Stimulated activated CD8-positive, alpha-beta memory T cell treated with anti-CD3 and anti-CD28 coated beads, Interleukin-4, amount 100 ng/mL, for 24 hours (primary cell): ENCODE measurements around the gene ARHGAP26.
"Not testable (repeated sequence)": the region's sequence is repeated elsewhere in the genome, so short reads cannot be mapped to it uniquely, and the experiment has no call there.

Source experiments
- DNase-seq: peaks from one replicate; pipeline ENCODE4 v3.0.0-alpha.2; 2020; ENCODE audit warnings: low read depth

ARHGAP26 gene

GRCh38 chr5:143085319-143085917, 315.2 kb downstream of the ARHGAP26 start:
- no peak for DNase-seq

- no peak for DNase-seq
Measured at GRCh38 chr5:143086546-143086907, 316.4 kb downstream of the ARHGAP26 start.

- no peak for DNase-seq
Measured at GRCh38 chr5:143086908-143087637, 316.9 kb downstream of the ARHGAP26 start.

- DNase-seq, result not testable (repeated sequence)
Measured at GRCh38 chr5:143088702-143089101, 318.5 kb downstream of the ARHGAP26 start.

- not testable (repeated sequence) for DNase-seq
Measured at GRCh38 chr5:143090044-143090443, 319.9 kb downstream of the ARHGAP26 start.

- DNase-seq, result not testable (repeated sequence)
Measured at GRCh38 chr5:143092711-143093451, 322.7 kb downstream of the ARHGAP26 start.

- DNase-seq, result no peak
Measured at GRCh38 chr5:143093452-143094086, 323.4 kb downstream of the ARHGAP26 start.

- DNase-seq, result no peak
Measured at GRCh38 chr5:143094087-143094521, 323.9 kb downstream of the ARHGAP26 start.

GRCh38 chr5:143094608-143095007, 324.4 kb downstream of the ARHGAP26 start:
- DNase-seq, result not testable (repeated sequence)

- no peak for DNase-seq
Measured at GRCh38 chr5:143101121-143101520, 330.9 kb downstream of the ARHGAP26 start.

GRCh38 chr5:143101725-143102386, 331.7 kb downstream of the ARHGAP26 start:
- DNase-seq, result no peak

GRCh38 chr5:143102411-143102810, 332.2 kb downstream of the ARHGAP26 start:
- no peak for DNase-seq

- no peak for DNase-seq
Measured at GRCh38 chr5:143105216-143105905, 335.2 kb downstream of the ARHGAP26 start.

- no peak for DNase-seq
Measured at GRCh38 chr5:143106174-143106573, 336.0 kb downstream of the ARHGAP26 start.

GRCh38 chr5:143108498-143109128, 338.4 kb downstream of the ARHGAP26 start:
- DNase-seq, result no peak

- no peak for DNase-seq
Measured at GRCh38 chr5:143110591-143110990, 340.4 kb downstream of the ARHGAP26 start.

GRCh38 chr5:143111799-143112198, 341.6 kb downstream of the ARHGAP26 start:
- DNase-seq, result no peak

GRCh38 chr5:143113461-143113860, 343.3 kb downstream of the ARHGAP26 start:
- DNase-seq, result no peak

GRCh38 chr5:143114481-143114880, 344.3 kb downstream of the ARHGAP26 start:
- no peak for DNase-seq

GRCh38 chr5:143115381-143115780, 345.2 kb downstream of the ARHGAP26 start:
- DNase-seq, result no peak

- DNase-seq, result no peak
Measured at GRCh38 chr5:143116814-143117213, 346.6 kb downstream of the ARHGAP26 start.
